GM12873 (cell line): ENCODE data around the gene RNASE13.

Experiments used
- CTCF ChIP-seq: IDR thresholded peaks from 2 replicates; pipeline ENCODE4 v1.5.1; 2012; ENCODE audit warnings: low read depth, mild to moderate bottlenecking, moderate library complexity, low read length, control low read depth; ENCODE audit not compliant: insufficient read depth; ENCODE audit errors: missing control alignments

RNASE13 gene

GRCh38 chr14:21034707-21035106, at the start of gene RNASE13:
Gene RNASE13, minus strand, starts transcription at chr14:21034807. Its CDS starts 519 bp downstream, at chr14:21034288.
- no peak for TF ChIP-seq CTCF

- TF ChIP-seq CTCF, result no peak
Observed at GRCh38 chr14:21084396-21084795, 49.8 kb upstream of the RNASE13 start.

- no peak for TF ChIP-seq CTCF
Observed at GRCh38 chr14:21083565-21084325, 49.1 kb upstream of the RNASE13 start.

- TF ChIP-seq CTCF, result no peak
Observed at GRCh38 chr14:21081521-21082142, 47.0 kb upstream of the RNASE13 start.

GRCh38 chr14:21078726-21079125, 44.1 kb upstream of the RNASE13 start:
- no peak for TF ChIP-seq CTCF

- no peak for TF ChIP-seq CTCF
Observed at GRCh38 chr14:21078287-21078686, 43.7 kb upstream of the RNASE13 start.

- no peak for TF ChIP-seq CTCF
Observed at GRCh38 chr14:21077672-21078071, 43.1 kb upstream of the RNASE13 start.
